Lower leg skin (tissue), 4 donors: ENCODE data around the gene DAO. TPM values are rescaled to one million over a fixed set of nuclear protein-coding genes. Genes with fewer than 3 reads are reported as not detected.
A peak's percentile ranks its signal among the peaks of the same experiment; 100 is the strongest.

Experiments
- DNase-seq, 2 donors: peaks; one replicate each; pipeline ENCODE4 v3.0.0-alpha.2; 2019; ENCODE audit warnings: low spot score in 2 of 2
- H3K4me3 ChIP-seq: fragments of 200-600 bp; sonication (generic); 2 replicates; pipeline ENCODE4 v1.5.1; 2017; ENCODE audit warnings: mild to moderate bottlenecking, low read depth; ENCODE audit not compliant: poor library complexity, severe bottlenecking
- CTCF ChIP-seq, 3 donors: fragments of 450-650 bp; IDR thresholded peaks; one replicate each; pipeline ENCODE4 v1.5.1; 2016; ENCODE audit warnings: antibody characterized with exemption in 3 of 3, mild to moderate bottlenecking in 3 of 3, moderate library complexity in 2 of 3
- POLR2A ChIP-seq, 2 donors: fragments of 450-650 bp; IDR thresholded peaks; one replicate each; pipeline ENCODE4 v1.6.1; 2016 to 2017; ENCODE audit warnings: antibody characterized with exemption in 2 of 2, mild to moderate bottlenecking in 1 of 2, moderate library complexity in 1 of 2
- WGBS, 2 donors: methylation state at CpG; one replicate each; pipeline ENCODE4 v1.1.5; 2018; 5-methylcytosine and 5-hydroxymethylcytosine counted together
- intact Hi-C: fragments of 100-400 bp; cut with DNase I; formaldehyde crosslinking; loops from one replicate; pipeline ENCODE4 v1.15.0; 2023; ENCODE audit warnings: low total_unique reads
- total RNA-seq, 4 donors: library from RNA; depleted of rRNA; stranded (reverse); fragments of >200 nt; gene quantifications; one replicate each; pipeline ENCODE4 v1.1.0, GENCODE V29; 2016

DAO gene
- total RNA-seq, 4 donors from 2014 or later, result not detected

GRCh38 chr12:108875280-108875679 is 4.6 kb upstream of the DAO start:
- DNase-seq, result no peak
- TF ChIP-seq CTCF (IDR thresholded peaks at IDR 0.05), result no peak
- TF ChIP-seq POLR2A (IDR thresholded peaks at IDR 0.05), result no peak
- 39% methylated on average over 1 of the region's 1 CpG for WGBS, 2 donors
- intact Hi-C loops, result no loop called here
- H3K4me3 ChIP-seq, result no peak overlapping the region

DNA sequence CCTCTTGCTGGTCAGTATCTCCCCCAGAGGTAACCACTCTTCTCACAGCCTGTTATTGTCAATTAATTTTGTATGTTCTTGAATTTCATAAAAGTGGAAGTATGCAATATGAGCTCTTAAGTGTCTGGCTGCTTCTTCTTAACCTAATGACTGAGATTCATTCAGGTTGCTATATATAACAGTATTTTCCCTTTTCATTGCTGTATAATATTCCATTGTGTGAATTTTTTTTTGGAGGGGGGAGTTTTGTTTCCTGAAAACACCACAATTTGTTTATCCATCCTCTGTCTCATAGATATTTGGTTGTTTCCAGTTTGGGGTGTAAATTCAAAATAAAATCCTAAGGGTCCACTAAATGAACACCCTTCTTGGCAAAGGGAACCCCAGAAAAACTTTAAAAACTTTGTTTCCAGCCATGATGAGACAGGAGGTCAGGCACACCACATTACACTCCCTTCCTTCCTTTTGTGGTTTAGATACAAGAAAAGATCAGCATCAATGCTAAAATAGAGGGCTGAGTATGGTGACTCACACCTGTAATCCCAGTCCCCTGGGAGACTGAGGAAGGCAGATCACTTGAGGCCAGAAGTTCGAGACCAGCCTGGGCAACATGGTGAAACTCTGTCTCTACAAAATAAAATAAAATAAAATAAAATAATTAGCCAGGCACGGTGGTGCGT is 4.1 kb upstream of the DAO start:
- WGBS, 2 donors, result 70 to 82% methylated on average over 3 of the region's 3 CpGs
- intact Hi-C loops, result no loop called here
- DNase-seq, result no peak
- TF ChIP-seq POLR2A (IDR thresholded peaks at IDR 0.05) (no peak), CTCF (IDR thresholded peaks at IDR 0.05) (no peak)
- H3K4me3 ChIP-seq, result no peak overlapping the region

GRCh38 chr12:108876550-108876949 is 3.3 kb upstream of the DAO start:
- WGBS, 2 donors, result 77 to 85% methylated on average over 3 of the region's 3 CpGs
- no peak overlapping the region for H3K4me3 ChIP-seq
- intact Hi-C loops, result no loop called here
- no peak for DNase-seq
- TF ChIP-seq POLR2A (IDR thresholded peaks at IDR 0.05) (no peak), CTCF (IDR thresholded peaks at IDR 0.05) (no peak)

DNA sequence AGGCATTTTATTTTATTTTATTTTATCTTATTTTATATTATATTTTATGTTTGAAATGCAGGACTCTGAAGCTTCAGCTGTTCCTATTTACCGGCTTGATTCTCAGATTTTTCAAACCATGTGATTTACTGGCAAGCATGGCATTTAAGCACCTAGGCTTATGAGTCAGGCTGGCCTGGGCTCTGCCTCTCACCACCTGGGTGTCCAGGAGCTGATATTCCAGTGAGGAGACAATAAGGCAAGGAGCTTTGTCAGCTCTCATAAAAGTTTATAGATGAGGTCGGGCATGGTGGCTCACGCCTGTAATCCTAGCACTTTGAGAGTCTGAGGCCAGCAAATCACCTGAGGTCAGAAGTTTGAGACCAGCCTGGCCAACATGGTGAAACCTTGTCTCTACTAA is 2.1 kb downstream of the DAO start:
- no peak for DNase-seq
- intact Hi-C loops, result loop anchor here (10.0 kb wide), 1 partner anchor 63 kb away; no protein-coding TSS in a partner anchor
- 66% methylated on average over 3 of the region's 3 CpGs for whole genome bisulfite sequencing, 2 donors
- H3K4me3 ChIP-seq, result no peak overlapping the region
- TF ChIP-seq POLR2A (IDR thresholded peaks at IDR 0.05), result no peak
- TF ChIP-seq CTCF (IDR thresholded peaks at IDR 0.05), result no peak

DNA sequence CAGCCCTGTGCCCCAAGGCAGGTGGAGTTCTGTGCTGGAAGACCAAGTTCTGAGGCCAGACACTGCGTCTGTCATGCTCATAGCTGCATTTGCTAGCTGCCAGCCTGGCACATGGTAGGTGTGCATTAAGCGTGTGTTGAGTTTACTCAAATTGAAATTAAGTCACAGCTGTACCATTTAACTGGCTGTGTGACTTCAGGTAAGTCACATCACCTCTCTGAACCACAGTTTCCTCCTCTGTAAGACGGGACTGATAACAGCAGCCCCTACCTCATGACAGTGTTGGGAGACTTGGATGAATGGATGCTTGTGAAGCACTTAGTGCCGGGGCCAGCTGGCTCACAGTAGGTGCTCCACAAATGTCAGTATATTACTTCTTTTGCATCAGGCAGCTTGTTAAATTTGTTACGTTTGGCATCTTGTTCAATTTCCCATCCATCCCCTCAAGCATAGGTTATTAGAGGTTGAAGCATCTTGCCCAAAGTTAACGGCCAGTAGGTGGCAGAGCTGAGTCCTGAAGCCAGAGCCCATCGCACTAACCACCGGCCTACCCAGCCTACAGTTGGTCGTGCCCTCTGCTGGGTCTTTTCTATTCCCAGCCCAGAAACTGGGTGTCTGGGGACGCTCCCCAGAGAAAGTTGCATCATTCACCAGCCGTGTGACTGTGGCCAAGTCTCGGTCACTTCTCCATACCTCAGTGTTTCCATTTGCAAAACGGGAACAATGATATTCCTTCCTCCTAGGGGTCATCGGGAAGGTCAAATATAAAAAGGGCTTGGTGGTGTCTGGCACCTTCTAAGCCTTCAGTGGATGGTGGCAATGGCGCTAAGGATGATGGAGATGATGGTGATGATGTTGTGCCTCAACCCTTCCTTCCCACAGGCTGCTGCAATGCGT is 4.5 kb downstream of the DAO start:
- WGBS, 2 donors, result 61% methylated on average over 16 of the region's 16 CpGs
- H3K4me3 ChIP-seq, result no peak overlapping the region
- TF ChIP-seq CTCF (IDR thresholded peaks at IDR 0.05), result no peak
- no peak for TF ChIP-seq POLR2A (IDR thresholded peaks at IDR 0.05)
- peak in 1 of 2 donors; percentile 30 for DNase-seq
- intact Hi-C loops, result loop anchor here (10.0 kb wide), 1 partner anchor 60 kb away; no protein-coding TSS in a partner anchor
